Uterus (tissue), 4 donors: ENCODE results near the gene CLRN1. TPM values are rescaled to one million over a fixed set of nuclear protein-coding genes. Genes with fewer than 3 reads are reported as not detected.

ENCODE experiments used
- DNase-seq, 2 donors: peaks; one replicate each; pipeline ENCODE4 v3.0.0-alpha.2; 2019 to 2020
- H3K27ac ChIP-seq, 2 donors: fragments of 200-600 bp; sonication (generic); 1 replicate in 1 of 2; 2 replicates in 1 of 2; pipeline ENCODE4 v1.5.1; 2016 to 2018
- H3K27me3 ChIP-seq, 2 donors: fragments of 200-600 bp; sonication (generic); one replicate each; pipeline ENCODE4 v1.5.1; 2018 to 2019; ENCODE audit warnings: control low read depth in 1 of 2
- H3K36me3 ChIP-seq, 2 donors: fragments of 200-600 bp; sonication (generic); one replicate each; pipeline ENCODE4 v1.5.1; 2019; ENCODE audit warnings: control low read depth in 1 of 2
- H3K4me1 ChIP-seq, 2 donors: fragments of 200-600 bp; sonication (generic); one replicate each; pipeline ENCODE4 v1.5.1; 2018 to 2019; ENCODE audit warnings: control low read depth in 1 of 2
- H3K4me3 ChIP-seq, 2 donors: fragments of 200-600 bp; sonication (generic); 1 replicate in 1 of 2; 2 replicates in 1 of 2; pipeline ENCODE4 v1.5.1; 2018 to 2019; ENCODE audit warnings: mild to moderate bottlenecking in 1 of 2
- H3K9me3 ChIP-seq, 2 donors: fragments of 200-600 bp; sonication (generic); one replicate each; pipeline ENCODE4 v1.5.1; 2019; ENCODE audit warnings: control low read depth in 1 of 2
- POLR2A ChIP-seq, 2 donors: fragments of 450-650 bp; IDR thresholded peaks; one replicate each; pipeline ENCODE4 v1.6.1; 2016; ENCODE audit warnings: antibody characterized with exemption in 2 of 2, mild to moderate bottlenecking in 1 of 2, moderate library complexity in 1 of 2
- intact Hi-C: fragments of 100-400 bp; cut with DNase I; formaldehyde crosslinking; loops from one replicate; pipeline ENCODE4 v1.15.1; 2023; ENCODE audit warnings: low total_unique reads
- total RNA-seq, 4 donors: library from RNA; depleted of rRNA in 3 of 4; stranded (reverse); fragments of >200 nt in 3 of 4; gene quantifications; one replicate each; pipeline versions ENCODE4 v1.1.0 to v1.2.4, GENCODE V29; 2014 to 2023
- TF ChIP-seq, protein P1 (sequence below), 4 experiments: fragments of 200-600 bp in 2 of 4; fragments of 450-650 bp in 2 of 4; sonication (generic) in 2 of 4; IDR thresholded peaks; one replicate each; pipeline ENCODE4 v1.5.1; 2016 to 2019; ENCODE audit warnings: antibody characterized with exemption in 4 of 4, mild to moderate bottlenecking in 2 of 4, moderate library complexity in 1 of 4
- donor health status: DM: yes; HTN: yes; CAD: no.

The CLRN1 gene
- total RNA-seq, 4 donors from 2014 or later, result not detected

DNA sequence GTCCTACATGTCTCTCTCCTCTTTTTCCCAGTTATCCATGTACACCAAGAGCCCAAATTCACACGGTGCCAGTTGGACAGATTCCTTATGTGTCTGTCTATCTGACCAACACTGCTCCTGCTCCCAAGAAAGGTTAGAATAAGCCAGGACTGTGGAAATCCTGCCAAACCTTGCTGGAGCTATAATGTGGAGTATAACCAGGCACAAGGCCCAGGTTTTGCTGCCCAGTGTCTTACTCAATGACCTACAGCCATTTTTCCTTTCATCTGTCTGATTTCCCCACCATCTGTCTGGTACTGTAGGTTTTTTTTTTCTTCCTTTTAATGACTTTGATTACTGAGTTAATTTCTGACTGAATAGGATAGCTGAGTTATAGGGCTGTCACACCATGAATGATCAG, 40.8 kb downstream of the CLRN1 start:
- Histone ChIP-seq H3K27ac (no peak overlapping the region), H3K27me3 (no peaks in the 10 kb centered on the region), H3K4me3 (no peak overlapping the region), H3K36me3 (no peaks in the 10 kb centered on the region), H3K4me1 (no peaks in the 10 kb centered on the region), H3K9me3 (no peaks in the 10 kb centered on the region)
- intact Hi-C loops, result no loop called here
- TF ChIP-seq, protein P1, sequence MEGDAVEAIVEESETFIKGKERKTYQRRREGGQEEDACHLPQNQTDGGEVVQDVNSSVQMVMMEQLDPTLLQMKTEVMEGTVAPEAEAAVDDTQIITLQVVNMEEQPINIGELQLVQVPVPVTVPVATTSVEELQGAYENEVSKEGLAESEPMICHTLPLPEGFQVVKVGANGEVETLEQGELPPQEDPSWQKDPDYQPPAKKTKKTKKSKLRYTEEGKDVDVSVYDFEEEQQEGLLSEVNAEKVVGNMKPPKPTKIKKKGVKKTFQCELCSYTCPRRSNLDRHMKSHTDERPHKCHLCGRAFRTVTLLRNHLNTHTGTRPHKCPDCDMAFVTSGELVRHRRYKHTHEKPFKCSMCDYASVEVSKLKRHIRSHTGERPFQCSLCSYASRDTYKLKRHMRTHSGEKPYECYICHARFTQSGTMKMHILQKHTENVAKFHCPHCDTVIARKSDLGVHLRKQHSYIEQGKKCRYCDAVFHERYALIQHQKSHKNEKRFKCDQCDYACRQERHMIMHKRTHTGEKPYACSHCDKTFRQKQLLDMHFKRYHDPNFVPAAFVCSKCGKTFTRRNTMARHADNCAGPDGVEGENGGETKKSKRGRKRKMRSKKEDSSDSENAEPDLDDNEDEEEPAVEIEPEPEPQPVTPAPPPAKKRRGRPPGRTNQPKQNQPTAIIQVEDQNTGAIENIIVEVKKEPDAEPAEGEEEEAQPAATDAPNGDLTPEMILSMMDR (IDR thresholded peaks at IDR 0.05), result no peak
- TF ChIP-seq POLR2A (IDR thresholded peaks at IDR 0.05), result no peak
- peak; percentile 29 to 31 for DNase-seq

DNA sequence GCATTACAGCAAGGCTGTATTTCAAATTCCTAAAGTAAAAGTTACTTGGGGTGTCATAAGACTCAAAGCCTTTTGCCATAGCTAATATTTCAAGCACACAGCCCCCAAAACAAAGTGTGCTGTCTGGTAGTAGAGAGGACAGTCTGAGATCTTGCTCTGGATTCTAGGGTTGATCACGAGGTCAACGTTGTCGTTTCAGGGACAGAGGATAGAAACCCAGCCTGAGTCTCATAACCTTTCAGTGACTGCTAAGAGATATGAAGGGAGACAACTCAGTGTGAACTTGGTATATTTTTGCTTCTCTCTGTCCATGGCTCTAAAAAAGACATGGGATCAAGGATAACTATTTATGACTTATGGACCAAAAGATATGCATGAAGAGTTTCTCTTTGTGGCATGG, 41.7 kb downstream of the CLRN1 start:
- no peak for DNase-seq
- Histone ChIP-seq H3K4me1 (no peaks in the 10 kb centered on the region), H3K27ac (no peak overlapping the region), H3K36me3 (no peaks in the 10 kb centered on the region), H3K27me3 (no peaks in the 10 kb centered on the region), H3K4me3 (no peak overlapping the region), H3K9me3 (no peaks in the 10 kb centered on the region)
- no peak for TF ChIP-seq POLR2A (IDR thresholded peaks at IDR 0.05)
- TF ChIP-seq, protein P1 (IDR thresholded peaks at IDR 0.05), result no peak
- intact Hi-C loops, result no loop called here

DNA sequence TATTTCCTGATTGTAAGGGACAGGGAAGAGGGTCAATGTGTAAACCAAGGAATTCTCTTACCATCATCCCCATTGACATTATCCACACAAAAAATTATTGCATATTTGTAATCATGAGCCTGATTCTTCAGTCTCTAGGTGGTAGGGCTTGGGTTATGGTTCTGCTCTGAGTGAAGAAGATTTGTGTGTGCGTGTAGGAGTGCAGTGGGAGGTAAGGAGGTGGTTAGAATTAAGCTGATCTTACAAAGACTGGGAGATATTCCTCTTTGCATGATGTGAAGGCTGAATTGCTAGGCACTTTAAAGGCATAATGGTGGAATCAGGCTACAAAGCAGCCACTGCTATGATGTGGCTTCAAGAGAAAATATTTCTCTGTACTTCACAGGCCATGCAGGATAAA, 44.3 kb downstream of the CLRN1 start:
- Histone ChIP-seq H3K36me3 (no peaks in the 10 kb centered on the region), H3K4me3 (no peak overlapping the region), H3K4me1 (no peaks in the 10 kb centered on the region), H3K27me3 (no peaks in the 10 kb centered on the region), H3K27ac (no peak overlapping the region), H3K9me3 (no peaks in the 10 kb centered on the region)
- intact Hi-C loops, result no loop called here
- TF ChIP-seq, protein P1 (IDR thresholded peaks at IDR 0.05), result no peak
- TF ChIP-seq POLR2A (IDR thresholded peaks at IDR 0.05), result no peak
- no peak for DNase-seq

DNA sequence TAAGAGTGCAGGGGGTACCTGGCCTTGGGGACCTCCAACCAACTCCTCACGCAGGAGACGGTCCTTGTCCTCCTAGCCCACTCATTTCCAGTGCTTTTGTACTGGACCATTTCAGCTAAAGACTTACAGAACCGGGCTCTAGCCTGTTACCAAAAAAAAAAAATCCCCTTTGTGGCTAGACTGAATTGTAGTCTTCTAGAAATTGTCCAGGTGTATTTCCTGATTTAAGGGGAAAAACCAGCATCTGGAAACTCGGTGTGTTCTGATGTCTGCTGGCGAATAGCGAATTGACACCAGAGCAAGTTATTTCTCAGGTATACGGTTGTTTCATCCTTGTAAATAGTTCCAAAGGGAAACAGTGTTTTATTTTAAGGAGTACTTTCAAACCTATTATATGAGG, 46.2 kb downstream of the CLRN1 start:
- no peaks in the 10 kb centered on the region for H3K9me3 ChIP-seq
- H3K27ac ChIP-seq, result no peak overlapping the region
- intact Hi-C loops, result no loop called here
- no peak for TF ChIP-seq POLR2A (IDR thresholded peaks at IDR 0.05)
- H3K27me3 ChIP-seq, result no peaks in the 10 kb centered on the region
- no peak overlapping the region for H3K4me3 ChIP-seq
- no peaks in the 10 kb centered on the region for H3K36me3 ChIP-seq
- no peak for DNase-seq
- no peaks in the 10 kb centered on the region for H3K4me1 ChIP-seq

DNA sequence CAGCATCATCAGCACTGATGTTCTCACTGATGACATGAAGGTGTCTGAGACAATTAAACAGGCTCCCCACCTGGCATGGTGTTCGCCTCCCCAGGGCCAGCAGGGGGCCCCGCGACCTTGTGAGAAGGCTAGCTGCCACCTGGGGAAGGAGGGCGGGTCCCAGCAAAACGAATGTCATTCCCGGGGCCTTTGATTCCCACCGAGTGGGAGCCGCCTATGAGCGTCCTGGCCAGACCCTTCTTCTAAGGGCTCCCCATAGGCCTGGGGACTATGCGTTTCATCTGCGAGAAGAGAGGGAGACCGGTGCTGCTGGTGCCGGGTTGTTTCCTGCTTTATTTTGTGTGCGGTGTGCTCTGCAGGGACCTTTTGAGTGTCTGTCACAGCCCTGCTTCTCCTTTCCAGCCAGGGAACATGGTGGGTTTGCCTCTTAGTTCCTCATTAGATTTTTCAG, 46.8 kb downstream of the CLRN1 start:
- H3K4me3 ChIP-seq, result no peak overlapping the region
- peak in 1 of 2 donors; percentile 25 for DNase-seq
- TF ChIP-seq, protein P1 (IDR thresholded peaks at IDR 0.05), result peak in 3 of 4 experiments; percentile 8 to 42 (median 15)
- TF ChIP-seq POLR2A (IDR thresholded peaks at IDR 0.05), result no peak

DNA sequence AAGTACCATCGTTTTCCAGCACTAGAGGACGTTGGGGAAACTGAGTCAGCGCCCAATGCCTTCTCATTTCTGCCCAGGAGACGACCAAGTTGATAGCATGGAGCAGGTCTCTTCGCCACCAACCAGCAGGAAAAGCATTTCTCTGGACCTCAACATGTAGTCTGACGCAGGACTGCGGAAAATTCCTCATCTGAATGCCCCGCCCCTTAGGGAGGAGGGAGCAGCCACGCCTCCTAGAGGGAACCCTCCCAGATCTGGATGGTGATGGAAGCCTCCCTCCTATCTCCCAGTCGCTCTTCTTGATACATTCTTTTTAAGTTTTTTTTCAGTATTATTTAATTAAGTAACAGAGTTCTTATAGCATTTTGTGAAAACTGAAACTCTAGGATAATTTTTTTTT, 49.9 kb downstream of the CLRN1 start:
- H3K27me3 ChIP-seq, result no peaks in the 10 kb centered on the region
- no peak overlapping the region for H3K4me3 ChIP-seq
- no peaks in the 10 kb centered on the region for H3K4me1 ChIP-seq
- H3K36me3 ChIP-seq, result no peaks in the 10 kb centered on the region
- no peak overlapping the region for H3K27ac ChIP-seq
- peak in 1 of 2 donors; percentile 22 for DNase-seq
- TF ChIP-seq POLR2A (IDR thresholded peaks at IDR 0.05), result no peak
- TF ChIP-seq, protein P1 (IDR thresholded peaks at IDR 0.05), result no peak
- intact Hi-C loops, result no loop called here
- H3K9me3 ChIP-seq, result no peaks in the 10 kb centered on the region

More for the DNA sequence above, 46.8 kb downstream of the CLRN1 start:
- H3K9me3 ChIP-seq, result no peaks in the 10 kb centered on the region
- H3K36me3 ChIP-seq, result no peaks in the 10 kb centered on the region
- intact Hi-C loops, result no loop called here
- no peaks in the 10 kb centered on the region for H3K27me3 ChIP-seq
- H3K27ac ChIP-seq, result no peak overlapping the region
- H3K4me1 ChIP-seq, result no peaks in the 10 kb centered on the region
